Memory B cell (primary cell): ENCODE data around the gene ITM2C.

ENCODE experiments used
- ATAC-seq: fragments of 150-1000 bp; cut with Tn5 transposase; 2 replicates; pipeline ENCODE4 v1.10.0; 2021; ENCODE audit warnings: low read depth, mild to moderate bottlenecking, moderate library complexity
- DNase-seq, 2 donors: peaks; one replicate each; pipeline ENCODE4 v3.0.0; 2022; ENCODE audit warnings: low spot score in 2 of 2
- H3K27ac Mint-ChIP-seq: one replicate; pipeline ENCODE4 v1.8.0; 2022; ENCODE audit warnings: mild to moderate bottlenecking, moderate library complexity, mixed read lengths
- H3K27me3 Mint-ChIP-seq: one replicate; pipeline ENCODE4 v1.8.0; 2022; ENCODE audit warnings: mixed read lengths
- H3K36me3 Mint-ChIP-seq: one replicate; pipeline ENCODE4 v1.8.0; 2022; ENCODE audit warnings: mild to moderate bottlenecking, mixed read lengths
- H3K4me1 Mint-ChIP-seq: one replicate; pipeline ENCODE4 v1.8.0; 2022; ENCODE audit warnings: mixed read lengths
- H3K4me3 Mint-ChIP-seq: one replicate; pipeline ENCODE4 v1.8.0; 2022; ENCODE audit warnings: mild to moderate bottlenecking, moderate library complexity, mixed read lengths
- H3K9me3 Mint-ChIP-seq: one replicate; pipeline ENCODE4 v1.8.0; 2022; ENCODE audit warnings: mixed read lengths

The ITM2C gene

DNA sequence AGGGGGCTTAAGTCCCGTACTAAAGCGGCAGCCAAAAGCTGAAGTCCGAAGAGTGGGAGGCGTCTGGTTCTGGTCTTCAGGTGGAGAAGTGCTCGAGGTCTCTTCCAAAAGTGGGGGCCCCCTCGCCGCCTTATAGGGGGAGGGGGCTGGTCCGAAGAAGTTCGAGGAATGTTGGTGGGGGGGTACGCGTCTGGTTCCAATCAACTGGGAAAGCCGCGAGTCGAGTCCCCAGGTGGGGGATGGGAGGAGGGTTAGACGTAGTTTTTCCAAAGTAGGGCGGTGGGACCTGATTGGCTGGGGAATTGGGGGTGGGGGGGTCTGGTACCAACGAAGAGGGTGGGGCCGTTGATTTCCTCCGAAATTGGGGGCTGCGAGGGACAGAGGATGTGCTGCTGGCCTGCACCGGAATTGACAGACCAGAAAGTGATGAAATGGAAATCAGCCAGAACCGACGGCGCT is 594 bp downstream of the ITM2C start:
- no peak for ATAC-seq
- Mint-ChIP-seq H3K36me3 (peaks cover 3% of the 10 kb centered on the region), H3K27ac (peak overlapping the region; percentile 81), H3K9me3 (no peaks in the 10 kb centered on the region), H3K4me3 (peak overlapping the region; percentile 99), H3K27me3 (peaks cover 4% of the 10 kb centered on the region), H3K4me1 (peaks cover 43% of the 10 kb centered on the region)
- DNase-seq: no peak

DNA sequence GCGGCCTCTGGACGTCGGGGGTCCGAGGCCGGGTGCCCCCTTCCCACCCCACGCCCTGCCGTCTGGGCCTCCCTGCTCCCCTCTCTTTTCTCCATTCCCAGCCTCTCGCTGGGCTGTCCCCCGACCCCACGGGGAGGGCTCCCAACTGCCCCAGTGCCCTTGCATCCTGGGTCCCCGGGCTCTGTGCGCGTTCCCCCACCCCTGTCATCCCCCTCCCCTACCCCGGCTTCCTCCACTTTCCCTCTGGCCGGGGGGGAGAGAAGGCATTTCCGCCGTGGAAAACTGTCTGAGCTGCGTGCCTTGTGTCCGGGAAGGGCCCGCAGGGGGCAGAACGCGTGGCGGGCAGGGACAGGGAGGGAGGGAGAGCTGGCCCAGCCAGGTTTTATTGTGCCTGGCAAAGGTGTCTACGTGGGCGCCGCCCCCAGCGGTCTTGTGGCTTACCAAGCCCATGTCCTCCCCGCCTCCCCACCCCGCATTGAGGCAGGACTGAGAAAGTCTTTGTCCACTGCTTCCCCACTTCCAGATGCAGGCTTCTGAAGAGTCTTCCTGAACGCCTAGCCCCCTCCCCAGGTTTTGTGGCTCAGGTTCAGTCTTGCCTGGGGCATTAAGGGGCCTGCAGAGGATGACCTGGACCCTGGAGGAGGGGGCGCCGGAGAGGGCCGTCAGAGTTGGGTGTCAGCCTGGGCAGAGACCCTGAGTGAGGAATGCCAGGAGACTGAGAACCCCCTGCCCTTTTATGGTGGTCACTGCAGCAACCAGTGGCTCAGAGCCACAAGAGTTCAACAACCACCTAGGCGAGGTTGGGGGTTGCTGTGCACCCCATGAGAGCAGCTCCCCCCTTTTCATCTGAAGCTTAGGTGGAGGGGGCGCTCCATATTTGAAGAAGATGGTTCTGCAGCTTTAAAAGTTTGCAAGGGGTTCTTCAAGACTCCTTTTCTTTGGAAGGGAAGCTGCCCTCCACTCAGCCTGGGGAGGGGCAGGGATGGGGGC is 1.3 kb downstream of the ITM2C start:
- DNase-seq (peak in 1 of 2 donors; percentile 38), ATAC-seq (no peak)
- peaks cover 3% of the 10 kb centered on the region for H3K36me3 Mint-ChIP-seq
- H3K4me3 Mint-ChIP-seq: peak overlapping the region; percentile 99
- peaks cover 45% of the 10 kb centered on the region for H3K4me1 Mint-ChIP-seq
- H3K27me3 Mint-ChIP-seq: peaks cover 4% of the 10 kb centered on the region
- peak overlapping the region; percentile 76 for H3K27ac Mint-ChIP-seq
- no peaks in the 10 kb centered on the region for H3K9me3 Mint-ChIP-seq

DNA sequence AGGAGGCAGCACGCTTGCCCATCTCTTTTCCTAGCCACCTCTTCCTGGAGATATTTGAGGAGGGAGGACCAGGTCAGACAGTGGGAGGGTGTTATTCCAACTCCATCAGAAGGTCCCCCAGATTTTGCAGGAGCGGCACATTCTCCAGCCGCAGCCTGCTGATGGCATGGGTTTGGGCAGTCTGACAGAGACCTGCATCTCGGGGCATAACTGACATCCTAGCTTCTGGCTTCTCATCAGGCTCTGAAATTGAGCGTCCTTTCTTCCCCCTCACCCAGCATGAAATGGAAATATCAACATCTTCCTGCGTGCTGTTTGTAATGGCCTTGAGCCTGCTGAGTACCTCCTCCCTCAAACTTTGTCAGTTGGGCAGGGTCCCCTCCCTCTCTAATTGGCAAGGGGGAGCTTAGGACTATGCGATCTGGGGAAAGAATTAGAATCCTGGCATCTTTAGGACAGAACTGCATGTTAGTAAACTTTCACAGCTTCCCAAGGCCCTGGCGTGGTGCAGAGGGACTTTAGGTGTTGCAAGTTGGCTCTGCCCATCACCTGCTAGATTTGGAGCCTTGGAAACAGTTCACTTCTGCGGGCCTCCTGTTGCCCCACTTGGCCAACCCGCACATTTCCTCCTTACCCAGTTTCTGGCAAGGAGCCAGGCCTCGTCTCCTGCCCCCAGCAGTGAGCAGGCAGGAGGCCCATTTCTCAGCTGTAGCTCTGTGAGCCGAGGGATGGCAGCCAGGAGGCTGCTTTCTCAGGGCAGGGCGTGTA is 2.2 kb downstream of the ITM2C start:
- Mint-ChIP-seq H3K4me1 (peaks cover 38% of the 10 kb centered on the region), H3K36me3 (peaks cover 3% of the 10 kb centered on the region), H3K27ac (peak overlapping the region; percentile 31), H3K9me3 (no peaks in the 10 kb centered on the region), H3K27me3 (no peaks in the 10 kb centered on the region), H3K4me3 (peak overlapping the region; percentile 50)
- ATAC-seq: peak; percentile 61
- DNase-seq: peak; percentile 63 to 66

DNA sequence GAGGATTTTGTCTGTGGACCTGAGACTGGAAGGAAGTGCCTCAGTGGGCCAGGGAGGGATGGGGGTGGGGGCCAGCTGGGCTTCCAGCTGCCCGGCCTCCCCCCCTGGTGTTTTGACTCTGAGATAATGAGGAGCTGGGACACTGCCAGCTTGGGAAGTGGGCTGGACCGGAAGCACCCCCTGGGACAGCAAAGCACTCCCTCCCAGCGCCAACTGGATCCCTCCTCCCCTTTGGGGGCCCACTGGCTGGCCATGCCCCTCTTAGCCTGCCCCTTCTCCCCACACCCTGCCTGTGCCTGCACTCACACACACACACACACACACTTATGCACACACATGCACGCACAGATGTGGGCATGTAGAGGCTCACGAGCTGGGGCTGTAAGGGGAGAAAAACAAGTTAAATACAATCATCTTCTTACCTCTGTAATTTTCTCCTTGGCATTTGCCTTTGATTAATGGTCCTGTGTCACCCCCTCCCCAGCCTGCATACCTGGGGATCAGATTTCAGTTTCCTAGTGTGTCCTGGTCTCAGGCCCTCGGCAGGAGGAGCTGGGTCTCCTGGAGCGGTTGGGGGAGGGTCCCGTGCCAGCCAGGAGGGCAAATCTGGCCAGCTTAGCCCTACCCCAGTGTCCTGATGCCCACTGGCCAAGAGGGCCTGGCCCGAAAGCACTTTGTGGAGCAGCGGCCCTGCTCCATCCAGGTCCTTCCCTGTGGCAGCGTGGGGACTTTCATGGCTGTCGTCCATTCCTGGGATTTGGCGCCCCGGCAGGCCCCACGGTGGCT is 3.6 kb downstream of the ITM2C start:
- ATAC-seq (no peak), DNase-seq (no peak)
- H3K4me3 Mint-ChIP-seq: no peak overlapping the region
- no peaks in the 10 kb centered on the region for H3K27me3 Mint-ChIP-seq
- peaks cover 3% of the 10 kb centered on the region for H3K36me3 Mint-ChIP-seq
- peaks cover 43% of the 10 kb centered on the region for H3K4me1 Mint-ChIP-seq
- H3K27ac Mint-ChIP-seq: peak overlapping the region; percentile 50
- H3K9me3 Mint-ChIP-seq: no peaks in the 10 kb centered on the region

DNA sequence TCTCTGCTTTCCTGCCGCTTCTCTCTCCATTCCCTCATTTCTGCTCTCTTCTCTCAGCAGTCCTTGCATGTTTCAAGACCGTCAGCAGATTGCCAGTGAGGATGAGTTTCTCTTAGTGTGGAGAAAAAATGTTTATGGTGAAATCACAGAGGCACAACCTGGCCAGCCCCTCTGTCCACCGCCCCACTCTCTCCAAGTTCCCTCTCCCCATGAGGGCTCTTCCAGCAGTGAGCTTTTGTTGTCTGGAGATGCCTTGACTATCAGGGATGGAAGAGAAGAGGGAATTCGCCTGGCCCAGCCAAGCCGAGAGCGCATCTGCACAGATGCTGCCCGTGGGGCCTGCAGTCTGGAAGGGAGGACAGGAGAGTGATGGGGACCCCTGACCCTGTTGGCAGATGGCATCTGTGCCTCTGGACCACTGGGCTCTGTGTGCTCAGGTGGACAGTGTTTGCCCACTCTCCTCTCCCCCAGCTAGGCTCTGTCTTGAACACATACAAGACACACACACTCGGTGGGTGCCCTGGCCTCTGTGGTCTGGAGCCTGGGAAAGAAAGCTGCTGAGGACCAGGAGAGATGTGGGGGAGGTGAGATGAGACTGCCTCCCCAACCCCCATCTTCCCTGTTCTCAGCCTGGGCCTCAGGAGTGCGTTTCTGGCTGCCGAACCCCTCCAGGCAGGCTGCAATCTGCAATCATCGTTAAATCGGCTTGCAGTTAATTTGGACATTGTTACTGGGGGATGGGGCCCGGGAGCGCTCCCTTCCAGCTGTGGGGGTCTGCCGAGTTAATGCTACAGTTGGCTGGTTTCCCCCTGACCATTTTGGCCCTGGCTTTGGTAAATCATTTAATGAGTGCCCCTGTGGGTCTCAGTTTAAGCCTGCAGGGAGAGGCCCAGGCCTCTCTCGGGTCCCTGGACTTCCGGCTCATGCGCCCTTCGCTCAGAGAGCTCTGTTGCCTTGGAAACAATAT is 4.5 kb downstream of the ITM2C start:
- ATAC-seq: no peak
- Mint-ChIP-seq H3K4me3 (no peak overlapping the region), H3K36me3 (peaks cover 3% of the 10 kb centered on the region), H3K27ac (peak overlapping the region; percentile 50), H3K9me3 (no peaks in the 10 kb centered on the region), H3K4me1 (peaks cover 49% of the 10 kb centered on the region), H3K27me3 (no peaks in the 10 kb centered on the region)
- no peak for DNase-seq

DNA sequence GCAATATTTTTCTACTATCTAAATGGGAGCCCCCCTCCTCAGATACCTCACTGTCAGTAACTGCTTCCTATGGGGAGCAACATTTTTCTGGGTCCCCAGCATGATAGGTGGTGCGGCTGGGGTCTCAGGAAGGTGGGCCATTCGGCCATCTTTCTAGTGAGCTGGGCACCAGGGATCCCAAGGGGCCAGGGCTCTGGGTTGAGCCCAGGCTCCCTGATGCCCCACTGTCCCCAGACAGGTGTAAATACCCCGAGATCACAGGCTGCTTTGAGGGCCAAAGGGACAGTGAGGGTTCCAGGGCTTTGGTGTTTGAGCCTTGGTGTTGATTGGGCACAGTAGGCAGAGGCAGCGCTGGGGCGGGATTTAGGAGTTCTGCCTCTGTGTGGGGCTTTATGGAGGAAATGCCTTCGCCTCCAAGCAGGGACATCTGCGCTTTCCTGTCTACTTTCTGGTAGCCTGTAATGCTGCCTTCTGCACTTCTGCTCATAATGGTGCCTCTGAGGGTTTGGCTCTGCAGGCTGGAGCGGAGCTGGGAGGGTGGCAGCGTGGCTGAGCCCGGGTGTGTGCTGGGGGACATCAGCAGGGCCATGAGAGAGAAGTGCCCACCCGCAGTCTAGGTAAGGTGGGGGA is 5.3 kb downstream of the ITM2C start:
- Mint-ChIP-seq H3K4me1 (peaks cover 50% of the 10 kb centered on the region), H3K27me3 (no peaks in the 10 kb centered on the region), H3K36me3 (peaks cover 3% of the 10 kb centered on the region), H3K4me3 (no peak overlapping the region), H3K9me3 (no peaks in the 10 kb centered on the region), H3K27ac (no peak overlapping the region)
- DNase-seq: no peak
- no peak for ATAC-seq

DNA sequence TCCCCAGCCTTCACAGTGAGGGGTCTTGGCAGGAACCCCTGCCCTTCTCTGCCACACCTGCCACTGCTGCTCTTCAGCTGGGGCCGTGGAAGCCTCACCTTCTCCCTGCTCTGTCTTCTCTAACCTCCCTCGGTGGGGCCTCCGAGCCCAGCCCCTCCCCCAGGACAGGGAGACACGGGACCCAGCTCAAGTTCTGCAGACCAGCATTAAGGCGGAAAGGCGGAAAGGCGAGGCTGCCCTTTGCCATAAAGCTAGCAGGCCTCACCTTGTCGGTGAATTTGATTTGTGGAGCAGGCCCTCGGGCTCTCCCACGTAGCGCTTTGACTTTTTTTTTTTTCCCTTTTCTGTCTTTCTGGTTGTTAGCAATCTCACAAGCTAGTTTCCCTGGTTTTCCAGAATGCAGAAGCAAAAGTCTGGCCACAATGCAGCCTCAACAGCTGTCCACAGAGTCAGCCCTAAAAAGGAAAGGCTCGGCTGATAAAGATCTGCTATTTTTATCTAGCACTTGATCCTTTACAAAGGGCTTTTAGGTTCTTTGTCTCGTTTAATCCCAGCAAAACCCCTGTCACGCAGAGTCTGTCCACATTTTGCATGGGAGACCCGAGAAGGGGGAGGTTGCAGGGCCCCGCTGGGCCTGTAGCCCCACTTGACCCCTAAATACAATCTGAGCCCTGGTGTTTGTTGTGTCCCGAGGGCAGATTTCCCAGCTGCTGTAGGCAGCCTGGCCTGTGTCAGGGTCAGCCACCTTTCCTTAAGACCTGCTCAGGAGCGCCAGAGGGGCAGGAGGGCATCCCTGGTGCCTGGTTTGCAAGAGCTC is 6.0 kb downstream of the ITM2C start:
- H3K36me3 Mint-ChIP-seq: peaks cover 5% of the 10 kb centered on the region
- no peak overlapping the region for H3K4me3 Mint-ChIP-seq
- H3K9me3 Mint-ChIP-seq: no peaks in the 10 kb centered on the region
- H3K4me1 Mint-ChIP-seq: peaks cover 50% of the 10 kb centered on the region
- H3K27me3 Mint-ChIP-seq: no peaks in the 10 kb centered on the region
- H3K27ac Mint-ChIP-seq: no peak overlapping the region
- ATAC-seq: no peak
- DNase-seq: no peak

DNA sequence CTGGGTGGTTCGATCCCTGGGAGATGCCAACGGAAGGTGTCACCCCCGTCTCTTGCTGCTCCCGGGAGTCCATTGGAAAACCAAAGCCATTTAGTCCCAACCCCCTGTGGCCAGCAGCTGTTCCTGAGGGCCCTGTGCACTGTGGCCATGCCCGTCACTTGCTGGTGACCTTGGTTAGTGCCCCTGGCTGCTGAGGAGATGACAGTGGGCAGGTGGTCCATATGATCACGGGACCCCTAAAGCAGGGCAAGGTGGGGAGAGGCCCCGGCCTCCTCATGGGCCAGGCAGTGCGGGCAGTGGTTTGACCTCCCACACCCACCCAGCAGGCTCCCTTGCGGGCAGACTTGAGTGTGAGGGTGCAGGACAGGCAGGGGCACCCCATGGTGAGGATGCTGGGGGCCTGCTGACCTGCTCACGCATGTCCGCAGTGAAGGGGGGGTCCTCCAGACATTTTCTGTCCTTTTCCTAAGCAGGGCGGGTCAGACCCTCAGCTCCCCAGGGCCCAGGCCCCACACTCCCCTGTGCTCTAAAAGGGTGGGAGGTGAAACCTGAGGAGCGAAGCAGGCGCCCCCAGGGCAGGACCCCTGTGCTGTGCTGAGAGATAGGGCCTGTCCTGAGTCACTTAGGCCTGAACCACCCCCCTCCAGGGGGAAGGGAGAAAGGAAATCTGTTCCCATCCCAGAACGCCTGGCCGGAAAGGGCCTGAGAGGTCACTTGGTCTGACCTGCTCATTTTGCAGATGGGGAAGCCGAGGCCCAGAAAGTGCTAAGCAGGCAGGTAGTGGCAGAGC is 6.8 kb downstream of the ITM2C start:
- DNase-seq (no peak), ATAC-seq (no peak)
- peaks cover 5% of the 10 kb centered on the region for H3K36me3 Mint-ChIP-seq
- H3K4me3 Mint-ChIP-seq: no peak overlapping the region
- no peaks in the 10 kb centered on the region for H3K9me3 Mint-ChIP-seq
- H3K27ac Mint-ChIP-seq: peak overlapping the region; percentile 90
- H3K4me1 Mint-ChIP-seq: peaks cover 46% of the 10 kb centered on the region
- H3K27me3 Mint-ChIP-seq: no peaks in the 10 kb centered on the region

DNA sequence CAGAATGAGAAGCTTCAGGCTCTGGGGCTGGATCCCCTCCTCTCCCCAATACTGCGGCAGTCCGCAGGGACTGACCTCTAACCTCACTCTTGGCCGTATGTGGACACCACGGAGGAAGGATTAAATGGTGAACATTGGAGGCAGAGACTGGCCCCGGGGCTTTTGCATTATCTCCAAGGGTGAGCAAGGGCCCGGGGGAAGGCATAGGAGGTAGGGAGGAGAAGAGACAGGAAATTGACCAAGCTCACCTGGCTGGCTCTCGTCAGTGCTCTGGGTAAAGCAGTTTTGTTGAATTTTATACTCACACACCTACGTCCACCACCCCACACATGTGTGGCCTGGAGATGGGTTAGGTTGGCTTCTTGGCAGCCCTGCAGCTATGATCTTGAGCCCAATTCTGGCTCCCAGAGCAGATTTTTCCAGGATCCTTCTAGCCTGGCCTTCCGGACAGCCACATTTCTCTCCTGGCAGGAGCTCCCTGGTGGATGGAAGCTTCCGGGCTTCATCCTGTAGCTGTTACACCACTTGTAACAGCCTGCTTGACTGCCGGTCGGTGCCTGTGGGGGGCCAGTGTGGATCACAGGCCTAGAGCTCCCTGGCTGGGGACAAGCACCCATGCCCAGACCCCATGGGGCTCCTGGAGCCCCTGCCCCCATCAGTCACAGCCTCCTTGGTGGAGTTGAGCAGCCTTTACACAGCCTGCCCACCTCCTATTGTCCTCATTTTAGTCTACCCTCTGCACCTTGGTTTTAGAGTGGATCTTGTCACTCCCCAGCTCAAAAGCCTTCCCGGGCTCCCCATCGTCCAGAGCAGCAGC is 7.6 kb downstream of the ITM2C start:
- peak overlapping the region; percentile 70 for H3K4me3 Mint-ChIP-seq
- H3K36me3 Mint-ChIP-seq: peaks cover 7% of the 10 kb centered on the region
- H3K9me3 Mint-ChIP-seq: no peaks in the 10 kb centered on the region
- H3K27me3 Mint-ChIP-seq: no peaks in the 10 kb centered on the region
- H3K4me1 Mint-ChIP-seq: peaks cover 46% of the 10 kb centered on the region
- H3K27ac Mint-ChIP-seq: peak overlapping the region; percentile 90
- ATAC-seq: no peak
- DNase-seq: no peak

DNA sequence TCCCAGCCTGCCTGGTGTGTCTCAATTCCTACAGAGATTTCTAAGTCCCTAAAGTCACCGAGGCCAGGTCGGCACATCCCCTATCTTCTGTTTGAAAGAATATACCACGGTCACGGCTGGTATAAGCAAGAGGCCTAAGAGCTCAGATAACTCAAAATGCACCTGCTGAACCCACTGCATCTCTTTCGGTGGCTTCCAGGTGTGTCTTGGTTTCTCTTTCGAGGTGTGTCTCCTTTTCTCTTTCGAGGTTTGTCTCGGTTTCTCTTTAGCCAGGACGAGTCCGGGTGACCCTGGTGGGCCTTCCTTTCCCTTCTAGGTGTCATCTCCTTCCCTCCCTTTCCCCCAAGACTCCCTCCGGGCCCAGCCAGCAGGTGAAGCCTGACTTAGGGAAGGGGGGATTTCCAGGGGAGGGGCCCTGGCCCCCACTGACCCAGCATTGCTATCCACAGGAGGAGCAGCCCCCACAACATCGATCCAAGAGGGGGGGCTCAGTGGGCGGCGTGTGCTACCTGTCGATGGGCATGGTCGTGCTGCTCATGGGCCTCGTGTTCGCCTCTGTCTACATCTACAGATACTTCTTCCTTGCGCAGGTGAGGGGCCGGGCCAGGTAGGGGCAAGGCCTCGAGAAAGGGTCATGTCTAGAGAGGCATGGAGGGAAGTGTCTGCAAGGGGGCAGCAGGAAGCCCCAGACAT is 8.4 kb downstream of the ITM2C start:
- DNase-seq (peak; percentile 50 to 66), ATAC-seq (peak; percentile 69)
- Mint-ChIP-seq H3K4me3 (peak overlapping the region; percentile 70), H3K9me3 (no peaks in the 10 kb centered on the region), H3K27me3 (no peaks in the 10 kb centered on the region), H3K36me3 (peaks cover 7% of the 10 kb centered on the region), H3K4me1 (peaks cover 54% of the 10 kb centered on the region), H3K27ac (peak overlapping the region; percentile 90)
